A549 (cell line): ENCODE data around the gene BGN. TPM values are rescaled to one million over a fixed set of nuclear protein-coding genes. Genes with fewer than 3 reads are reported as not detected.

Experiments
- ATAC-seq, 2 experiments: fragments of 200-7000 bp in 1 of 2; fragments of >200 bp in 1 of 2; cut with Nextera tagmentation in 1 of 2; cut with Tn5 transposase in 1 of 2; 3 replicates each; pipeline versions ENCODE4 v1.8.0 to v1.9.1; 2018 to 2020; ENCODE audit warnings: mild to moderate bottlenecking in 1 of 2, moderate library complexity in 1 of 2
- CTCF ChIA-PET: fragments of 300-600 bp; sonication (Branson Sonifier 250); formaldehyde crosslinking; extraction: SDS; loops from one replicate; lab custom pipeline; 2021; ENCODE audit warnings: antibody characterized with exemption, inconsistent platforms; lab: Yijun Ruan, JAX
- POLR2A ChIA-PET: fragments of 350-600 bp; formaldehyde crosslinking; extraction: SDS; loops from one replicate; lab custom pipeline; 2021; ENCODE audit warnings: antibody characterized with exemption, inconsistent platforms; lab: Yijun Ruan, JAX
- DNase-seq, 2 experiments: peaks; one replicate each; pipeline versions ENCODE4 v3.0.0 to v3.0.0-alpha.2; 2011 to 2016; ENCODE audit warnings: low read depth in 1 of 2, low spot score in 1 of 2
- FAIRE-seq: peaks from 2 replicates; lab custom pipeline; 2011; peaks lifted over from hg19 to GRCh38; lab: Jason Lieb, UNC
- H3K27ac ChIP-seq, 2 experiments: fragments of >200 bp; sonication (Bioruptor Twin); formaldehyde crosslinking; 3 replicates each; pipeline ENCODE4 v1.5.1; 2016 to 2017
- H3K4me1 ChIP-seq: fragments of >200 bp; sonication (Bioruptor Twin); formaldehyde crosslinking; 3 replicates; pipeline ENCODE4 v1.6.1; 2016
- H3K4me2 ChIP-seq: fragments of >200 bp; sonication (Bioruptor Twin); formaldehyde crosslinking; 3 replicates; pipeline ENCODE4 v1.6.1; 2016
- H3K4me3 ChIP-seq: fragments of >200 bp; sonication (Bioruptor Twin); formaldehyde crosslinking; 3 replicates; pipeline ENCODE4 v1.5.1; 2016
- H3K9me3 ChIP-seq: fragments of >200 bp; sonication (Bioruptor Twin); formaldehyde crosslinking; 3 replicates; pipeline ENCODE4 v1.6.1; 2016
- BCL3 ChIP-seq: fragments of >200 bp; sonication (Bioruptor Twin); formaldehyde crosslinking; IDR thresholded peaks from 3 replicates; pipeline ENCODE4 v1.6.1; 2016
- CBX2 ChIP-seq: fragments of 200-600 bp; sonication (generic); IDR thresholded peaks from 2 replicates; pipeline ENCODE4 v1.6.1; 2016; ENCODE audit warnings: low read depth, mild to moderate bottlenecking, borderline replicate concordance
- CEBPB ChIP-seq, 2 experiments: fragments of >200 bp in 1 of 2; sonication (Bioruptor Twin) in 1 of 2; formaldehyde crosslinking in 1 of 2; IDR thresholded peaks; 2 replicates each; pipeline ENCODE4 v1.6.1; 2012 to 2016
- CHD2 ChIP-seq: fragments of 150-350 bp; IDR thresholded peaks from 2 replicates; pipeline ENCODE4 v1.6.1; 2014; ENCODE audit warnings: low read length; ENCODE audit not compliant: partially characterized antibody
- CHD4 ChIP-seq: fragments of 200-600 bp; sonication (generic); IDR thresholded peaks from 2 replicates; pipeline ENCODE4 v1.6.1; 2016; ENCODE audit warnings: antibody characterized with exemption, mild to moderate bottlenecking, borderline replicate concordance
- E2F6 ChIP-seq: IDR thresholded peaks from 2 replicates; pipeline ENCODE4 v1.6.1; 2012; ENCODE audit warnings: low read depth, borderline replicate concordance
- EHF ChIP-seq: fragments of 250-450 bp; sonication (Bioruptor Pico); IDR thresholded peaks from 2 replicates; pipeline ENCODE4 v1.5.0; 2020; ENCODE audit warnings: mild to moderate bottlenecking
- ELK1 ChIP-seq: fragments of 150-350 bp; IDR thresholded peaks from 2 replicates; pipeline ENCODE4 v1.6.1; 2014; ENCODE audit warnings: low read depth, mild to moderate bottlenecking, low read length
- ESRRA ChIP-seq: fragments of 150-350 bp; IDR thresholded peaks from 2 replicates; pipeline ENCODE4 v1.6.1; 2014; ENCODE audit warnings: mild to moderate bottlenecking, low read length, borderline replicate concordance
- FOSB ChIP-seq: fragments of 250-450 bp; sonication (Bioruptor Pico); IDR thresholded peaks from 2 replicates; pipeline ENCODE4 v1.5.0; 2020; ENCODE audit warnings: mild to moderate bottlenecking, moderate library complexity
- FOSL2 ChIP-seq, 2 experiments: fragments of 450-650 bp in 1 of 2; fragments of >200 bp in 1 of 2; sonication (Bioruptor Twin) in 1 of 2; formaldehyde crosslinking; IDR thresholded peaks; 2 replicates each; pipeline versions ENCODE4 v1.5.0 to v1.6.1; 2016 to 2020; ENCODE audit warnings: mild to moderate bottlenecking in 1 of 2, moderate library complexity in 1 of 2
- FOXS1 ChIP-seq: fragments of 250-450 bp; sonication (Bioruptor Pico); IDR thresholded peaks from 2 replicates; pipeline ENCODE4 v1.5.0; 2020; ENCODE audit warnings: mild to moderate bottlenecking, moderate library complexity
- HMGXB4 ChIP-seq: fragments of 250-450 bp; sonication (Bioruptor Pico); IDR thresholded peaks from 2 replicates; pipeline ENCODE4 v1.5.0; 2021; ENCODE audit warnings: mild to moderate bottlenecking, moderate library complexity, borderline replicate concordance
- HOXA7 ChIP-seq: fragments of 250-450 bp; sonication (Bioruptor Pico); IDR thresholded peaks from 2 replicates; pipeline ENCODE4 v1.5.0; 2020; ENCODE audit warnings: mild to moderate bottlenecking, moderate library complexity
- HOXB5 ChIP-seq: fragments of 250-450 bp; sonication (Bioruptor Pico); IDR thresholded peaks from 2 replicates; pipeline ENCODE4 v1.5.0; 2020; ENCODE audit warnings: mild to moderate bottlenecking, moderate library complexity
- JUNB ChIP-seq: fragments of >200 bp; sonication (Bioruptor Twin); formaldehyde crosslinking; IDR thresholded peaks from 2 replicates; pipeline ENCODE4 v1.6.1; 2016
- MAFK ChIP-seq: fragments of 450-650 bp; IDR thresholded peaks from 2 replicates; pipeline ENCODE4 v1.6.1; 2014; ENCODE audit not compliant: partially characterized antibody
- MAZ ChIP-seq: fragments of 150-350 bp; IDR thresholded peaks from 2 replicates; pipeline ENCODE4 v1.6.1; 2014; ENCODE audit warnings: antibody characterized with exemption, low read depth, low read length, borderline replicate concordance
- NFE2L2 ChIP-seq: fragments of 150-350 bp; conservative IDR thresholded peaks from 2 replicates; pipeline ENCODE4 v1.6.1; 2014; ENCODE audit warnings: low read length
- NR3C1 ChIP-seq: fragments of >200 bp; sonication (Bioruptor Twin); formaldehyde crosslinking; IDR thresholded peaks from 3 replicates; pipeline ENCODE4 v1.6.1; 2017
- PHF8 ChIP-seq: fragments of 200-600 bp; sonication (generic); IDR thresholded peaks from 2 replicates; pipeline ENCODE4 v1.6.1; 2016; ENCODE audit warnings: low read depth, mild to moderate bottlenecking, antibody characterized with exemption, moderate library complexity, borderline replicate concordance
- RARB ChIP-seq: fragments of 250-450 bp; sonication (Bioruptor Pico); IDR thresholded peaks from 2 replicates; pipeline ENCODE4 v1.8.0; 2021; ENCODE audit warnings: mild to moderate bottlenecking, moderate library complexity
- REST ChIP-seq: fragments of 200-600 bp; sonication (generic); IDR thresholded peaks from 2 replicates; pipeline ENCODE4 v1.6.1; 2016; ENCODE audit warnings: antibody characterized with exemption, mild to moderate bottlenecking, moderate library complexity
- RFX5 ChIP-seq: fragments of 450-650 bp; IDR thresholded peaks from 2 replicates; pipeline ENCODE4 v1.7.1; 2014; ENCODE audit warnings: antibody characterized with exemption, mild to moderate bottlenecking, moderate library complexity
- SMC3 ChIP-seq: fragments of >200 bp; sonication (Bioruptor Twin); formaldehyde crosslinking; IDR thresholded peaks from 3 replicates; pipeline ENCODE4 v1.6.1; 2018; ENCODE audit warnings: inconsistent platforms
- SREBF2 ChIP-seq: fragments of 450-650 bp; IDR thresholded peaks from 2 replicates; pipeline ENCODE4 v1.6.1; 2014; ENCODE audit warnings: mild to moderate bottlenecking, moderate library complexity
- TP53 ChIP-seq: fragments of 250-450 bp; sonication (Bioruptor Pico); IDR thresholded peaks from 2 replicates; pipeline ENCODE4 v1.5.0; 2021; ENCODE audit warnings: mild to moderate bottlenecking, moderate library complexity
- WGBS: methylation state at CpG from one replicate; pipeline ENCODE4 v1.1.6; 2017; ENCODE audit errors: missing lambda C conversion rate; 5-methylcytosine and 5-hydroxymethylcytosine counted together
- polyA plus RNA-seq, 4 experiments: library from polyadenylated mRNA; depleted of rRNA in 3 of 4; stranded (reverse); fragments of >200 nt; fragmentation: RNase III in 1 of 4; extraction: RNeasy Plus Mini Kit Qiagen cat#74134 plus additional on column Dnase treatment in 1 of 4; gene quantifications; 2 replicates in 3 of 4; 3 replicates in 1 of 4; pipeline ENCODE4 v1.2.3, GENCODE V29; 2011 to 2017
- TF ChIP-seq, protein P1 (sequence below): fragments of 450-650 bp; IDR thresholded peaks from 2 replicates; pipeline ENCODE4 v1.6.1; 2014; ENCODE audit warnings: antibody characterized with exemption

Gene BGN
- polyA plus RNA-seq, 2 of the 4 experiments (the other 2 are of a cell fraction), result 0.04 TPM; not detected in 1

DNA sequence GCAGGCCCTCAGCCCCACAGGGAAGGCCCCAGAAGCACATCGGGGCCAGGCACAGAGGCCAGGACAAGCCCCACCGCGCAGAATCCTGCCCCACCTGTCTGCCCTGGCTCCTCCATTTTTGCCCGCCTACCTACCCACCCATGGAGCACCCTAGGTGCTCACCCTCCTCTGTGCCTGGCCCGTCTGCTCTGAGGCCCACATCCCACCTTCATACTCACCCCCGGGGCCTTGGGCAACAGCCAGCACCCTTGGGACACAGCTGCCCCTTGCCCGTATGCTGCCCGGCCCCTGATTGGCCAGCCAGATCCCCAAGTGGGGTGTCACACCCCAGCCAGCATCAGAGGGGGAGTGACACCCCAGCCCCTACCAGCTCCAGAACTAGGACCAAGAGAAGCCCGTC is 38.1 kb upstream of the BGN start:
- Histone ChIP-seq H3K27ac (no peak overlapping the region), H3K4me3 (no peak overlapping the region), H3K9me3 (no peaks in the 10 kb centered on the region), H3K4me2 (no peak overlapping the region), H3K4me1 (no peaks in the 10 kb centered on the region)
- CTCF ChIA-PET, result interaction anchor here (1.0 to 3.0 kb wide), 3 partner anchors 14 to 424 kb away, joined by 3 to 10 read pairs (median 3); partner anchors contain the start of gene HAUS7
- no peak for ATAC-seq
- no peak for FAIRE-seq
- TF ChIP-seq ESRRA (no peak), EHF (CRISPR knock-in tag) (no peak), PHF8 (no peak), E2F6 (no peak), NFE2L2 (no peak), TP53 (CRISPR knock-in tag) (no peak), HOXB5 (CRISPR knock-in tag) (no peak), MAFK (no peak), SMC3 (no peak), MAZ (no peak), CHD4 (no peak), CEBPB (IDR thresholded peaks at IDR 0.05) (no peak), FOSB (CRISPR knock-in tag) (no peak), SREBF2 (no peak), ELK1 (no peak), FOXS1 (CRISPR knock-in tag) (no peak), CBX2 (no peak), CHD2 (no peak), HOXA7 (CRISPR knock-in tag) (no peak)
- DNase-seq, result no peak
- POLR2A ChIA-PET, result no interaction called here
- WGBS, result 100% methylated on average over 1 of the region's 9 CpGs

DNA sequence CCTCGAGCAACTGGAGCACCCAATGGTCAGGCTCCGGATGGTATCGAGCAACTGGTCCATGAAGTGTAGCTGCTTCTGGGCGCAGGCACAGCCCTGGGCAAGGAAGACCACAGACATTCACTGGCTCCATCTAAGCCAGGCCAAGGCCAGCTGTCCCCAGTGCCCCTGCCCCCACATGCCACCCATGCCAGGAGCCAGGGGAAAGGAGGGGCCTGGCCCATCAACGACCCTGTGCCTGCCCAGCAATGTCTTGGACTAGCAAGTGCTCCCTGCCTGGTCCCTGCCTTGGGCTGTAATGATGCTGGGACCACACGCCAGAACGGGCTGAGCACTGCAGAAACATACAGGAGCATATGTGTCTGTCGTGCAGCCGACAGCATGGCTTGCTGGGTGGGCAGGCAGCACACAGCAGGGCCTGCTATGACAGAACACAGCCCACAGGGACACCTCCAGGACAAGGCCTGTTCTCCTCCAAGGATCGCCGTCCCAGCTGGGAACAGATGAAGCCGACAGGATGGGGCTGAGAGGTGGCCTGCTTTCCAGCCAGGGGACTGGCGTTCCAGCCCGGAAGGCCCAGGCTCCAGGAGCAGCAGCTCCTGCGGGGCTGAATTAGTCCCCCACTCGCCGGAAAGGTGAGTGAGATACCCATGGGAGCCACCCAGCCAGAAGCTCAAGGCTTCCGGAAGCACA is 37.5 kb upstream of the BGN start:
- no peak overlapping the region for H3K4me2 ChIP-seq
- no peak overlapping the region for H3K27ac ChIP-seq
- no peak overlapping the region for H3K4me3 ChIP-seq
- H3K9me3 ChIP-seq, result no peaks in the 10 kb centered on the region
- 91% methylated on average over 7 of the region's 18 CpGs for WGBS
- H3K4me1 ChIP-seq, result no peaks in the 10 kb centered on the region
- FAIRE-seq (no peak), DNase-seq (no peak), ATAC-seq (no peak)
- ChIA-PET POLR2A (no interaction called here), CTCF (interaction anchor here (0.9 to 3.0 kb wide), 4 partner anchors 14 to 211 kb away, joined by 3 to 10 read pairs (median 3); partner anchors contain the start of gene HAUS7)
- TF ChIP-seq RFX5 (no peak), RARB (CRISPR knock-in tag) (no peak), REST (no peak), NR3C1 (no peak), HMGXB4 (CRISPR knock-in tag) (no peak), HOXA7 (CRISPR knock-in tag) (no peak), FOXS1 (CRISPR knock-in tag) (no peak), FOSL2 (IDR thresholded peaks at IDR 0.05) (no peak), FOSL2 (CRISPR knock-in tag; IDR thresholded peaks at IDR 0.05) (no peak), BCL3 (no peak), JUNB (no peak)
- TF ChIP-seq, protein P1, sequence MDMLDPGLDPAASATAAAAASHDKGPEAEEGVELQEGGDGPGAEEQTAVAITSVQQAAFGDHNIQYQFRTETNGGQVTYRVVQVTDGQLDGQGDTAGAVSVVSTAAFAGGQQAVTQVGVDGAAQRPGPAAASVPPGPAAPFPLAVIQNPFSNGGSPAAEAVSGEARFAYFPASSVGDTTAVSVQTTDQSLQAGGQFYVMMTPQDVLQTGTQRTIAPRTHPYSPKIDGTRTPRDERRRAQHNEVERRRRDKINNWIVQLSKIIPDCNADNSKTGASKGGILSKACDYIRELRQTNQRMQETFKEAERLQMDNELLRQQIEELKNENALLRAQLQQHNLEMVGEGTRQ, result no peak
